Thyroid gland (tissue), 4 donors: ENCODE results near the gene DLGAP1. TPM values are rescaled to one million over a fixed set of nuclear protein-coding genes. Genes with fewer than 3 reads are reported as not detected.

Experiments
- DNase-seq, 2 donors: peaks; one replicate each; pipeline ENCODE4 v3.0.0-alpha.2; 2019
- H3K27ac ChIP-seq, 3 donors: fragments of 200-600 bp; sonication (generic); 1 replicate in 2 of 3; 2 replicates in 1 of 3; pipeline ENCODE4 v1.5.1; 2016 to 2019; ENCODE audit warnings: mild to moderate bottlenecking in 1 of 3, moderate library complexity in 1 of 3
- H3K27me3 ChIP-seq: fragments of 200-600 bp; sonication (generic); one replicate; pipeline ENCODE4 v1.5.1; 2019
- H3K36me3 ChIP-seq, 2 donors: fragments of 200-600 bp; sonication (generic); one replicate each; pipeline ENCODE4 v1.5.1; 2016 to 2019
- H3K4me1 ChIP-seq, 2 donors: fragments of 200-600 bp; sonication (generic); one replicate each; pipeline ENCODE4 v1.5.1; 2017 to 2019
- H3K4me3 ChIP-seq, 3 donors: fragments of 200-600 bp; sonication (generic); replicated peaks in 1 of 3; 1 replicate in 2 of 3; 2 replicates in 1 of 3; pipeline ENCODE4 v1.5.1; 2016; ENCODE audit warnings: mild to moderate bottlenecking in 1 of 3
- H3K9me3 ChIP-seq: fragments of 200-600 bp; sonication (generic); one replicate; pipeline ENCODE4 v1.5.1; 2017
- CTCF ChIP-seq, 6 experiments: fragments of 200-600 bp in 3 of 6; fragments of 450-650 bp in 3 of 6; sonication (generic) in 3 of 6; IDR thresholded peaks; one replicate each; pipeline ENCODE4 v1.5.1; 2016 to 2019; ENCODE audit warnings: antibody characterized with exemption in 6 of 6, mild to moderate bottlenecking in 2 of 6, inconsistent platforms in 1 of 6, moderate library complexity in 1 of 6
- POLR2A ChIP-seq, 2 donors: fragments of 450-650 bp; IDR thresholded peaks; one replicate each; pipeline ENCODE4 v1.6.1; 2017; ENCODE audit warnings: antibody characterized with exemption in 2 of 2, mild to moderate bottlenecking in 2 of 2, moderate library complexity in 1 of 2
- WGBS, 2 donors: methylation state at CpG; one replicate each; pipeline ENCODE4 v1.1.5; 2017; 5-methylcytosine and 5-hydroxymethylcytosine counted together
- intact Hi-C: fragments of 100-400 bp; cut with DNase I; formaldehyde crosslinking; loops from one replicate; pipeline ENCODE4 v1.15.1; 2023
- total RNA-seq, 4 donors: library from RNA; depleted of rRNA; stranded (reverse); fragments of >200 nt; gene quantifications; one replicate each; pipeline ENCODE4 v1.2.3, GENCODE V29; 2016

DLGAP1 gene
- total RNA-seq, 4 donors from 2014 or later: 0.25 to 2.7 (median 0.77) TPM

DNA sequence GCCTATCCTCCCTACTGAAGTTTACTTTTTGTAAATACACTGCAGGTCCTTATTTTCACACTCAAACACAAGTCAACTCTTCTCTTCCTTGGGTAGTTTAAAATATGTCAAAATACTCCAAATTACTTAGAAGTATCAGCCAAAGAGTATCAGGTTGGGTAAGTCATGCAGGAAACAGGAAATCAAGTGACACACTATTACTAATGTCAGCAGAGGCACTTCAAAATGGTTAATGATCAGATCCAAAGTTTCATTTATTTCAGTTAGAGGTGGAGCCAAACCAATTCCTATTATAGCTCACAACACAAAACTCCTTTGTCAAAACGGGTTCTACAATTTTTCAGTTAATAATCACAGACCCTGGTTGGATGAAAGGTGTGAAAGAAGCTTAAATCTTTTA lies 54.2 kb downstream of the DLGAP1 start:
- intact Hi-C loops: no loop called here
- 43 to 56% methylated on average over 1 of the region's 1 CpG for WGBS, 2 donors

DNA sequence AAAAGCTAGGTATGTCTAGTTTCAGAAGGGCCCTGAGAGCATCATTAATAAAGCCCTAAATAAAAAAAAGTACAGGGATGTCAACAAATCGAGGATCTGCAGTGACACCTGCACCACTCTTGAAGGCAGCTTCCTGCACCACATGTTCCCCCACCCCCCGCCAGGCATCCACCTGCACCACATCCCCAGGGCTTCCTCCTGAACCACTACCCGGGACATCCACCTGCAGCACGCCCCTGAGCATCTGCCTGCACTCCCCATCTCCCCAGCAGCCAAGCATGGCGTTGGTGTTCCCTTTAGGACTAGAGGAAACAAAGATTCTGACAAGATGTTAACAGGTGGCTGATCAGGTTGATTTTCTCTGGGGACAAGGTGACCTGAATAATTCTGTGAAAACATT lies 55.2 kb downstream of the DLGAP1 start:
- no peaks in the 10 kb centered on the region for H3K9me3 ChIP-seq
- TF ChIP-seq CTCF (IDR thresholded peaks at IDR 0.05) (no peak), POLR2A (IDR thresholded peaks at IDR 0.05) (no peak)
- intact Hi-C loops: no loop called here
- no peak overlapping the region for H3K4me3 ChIP-seq
- WGBS, 2 donors: 62 to 75% methylated on average over 3 to 5 of the region's 5 CpGs
- no peak for DNase-seq
- H3K27ac ChIP-seq: no peak overlapping the region
- no peaks in the 10 kb centered on the region for H3K36me3 ChIP-seq
- H3K4me1 ChIP-seq: no peaks in the 10 kb centered on the region
- no peaks in the 10 kb centered on the region for H3K27me3 ChIP-seq

More for the DNA sequence above, 54.2 kb downstream of the DLGAP1 start:
- H3K36me3 ChIP-seq: no peaks in the 10 kb centered on the region
- TF ChIP-seq CTCF (IDR thresholded peaks at IDR 0.05) (no peak), POLR2A (IDR thresholded peaks at IDR 0.05) (no peak)
- H3K27me3 ChIP-seq: no peaks in the 10 kb centered on the region
- DNase-seq: no peak
- H3K4me3 ChIP-seq: no peak overlapping the region
- H3K4me1 ChIP-seq: no peaks in the 10 kb centered on the region
- no peak overlapping the region for H3K27ac ChIP-seq
- no peaks in the 10 kb centered on the region for H3K9me3 ChIP-seq

DNA sequence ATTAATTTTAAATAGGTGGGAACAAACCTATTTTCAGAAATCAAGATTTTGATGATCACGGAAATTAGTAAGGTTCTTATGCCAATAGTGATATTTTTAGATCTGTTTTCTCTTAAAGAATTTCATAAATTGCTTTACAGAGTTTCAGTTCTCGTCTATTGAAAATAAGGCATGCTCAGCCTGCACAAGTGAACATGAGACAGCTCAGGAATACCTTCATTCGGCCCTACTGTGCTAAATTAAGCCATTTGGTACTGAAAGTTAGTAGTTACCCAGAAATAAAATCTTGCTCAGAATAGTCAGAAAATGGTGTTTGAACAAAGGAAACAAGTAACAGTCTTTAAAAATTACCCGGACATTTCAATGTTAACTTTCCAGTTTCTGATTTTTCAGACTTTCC lies 60.4 kb downstream of the DLGAP1 start:
- no peak for TF ChIP-seq POLR2A (IDR thresholded peaks at IDR 0.05)
- TF ChIP-seq CTCF (IDR thresholded peaks at IDR 0.05): no peak
- Histone ChIP-seq H3K36me3 (no peaks in the 10 kb centered on the region), H3K4me3 (no peak overlapping the region), H3K4me1 (no peaks in the 10 kb centered on the region), H3K27ac (no peak overlapping the region), H3K9me3 (no peaks in the 10 kb centered on the region), H3K27me3 (no peaks in the 10 kb centered on the region)
- WGBS, 2 donors: 80 to 85% methylated on average over 4 of the region's 4 CpGs
- no peak for DNase-seq
- intact Hi-C loops: no loop called here

- no peak overlapping the region for H3K27ac ChIP-seq
- DNase-seq: no peak
- no peaks in the 10 kb centered on the region for H3K27me3 ChIP-seq
- no peaks in the 10 kb centered on the region for H3K36me3 ChIP-seq
- no peaks in the 10 kb centered on the region for H3K9me3 ChIP-seq
- no peak for TF ChIP-seq POLR2A (IDR thresholded peaks at IDR 0.05)
- TF ChIP-seq CTCF (IDR thresholded peaks at IDR 0.05): no peak
- H3K4me1 ChIP-seq: no peaks in the 10 kb centered on the region
- H3K4me3 ChIP-seq: no peak overlapping the region
- 65 to 77% methylated on average over 6 of the region's 6 CpGs for WGBS, 2 donors
- intact Hi-C loops: no loop called here
Measured at GRCh38 chr18:4391859-4392258, 63.2 kb downstream of the DLGAP1 start.

DNA sequence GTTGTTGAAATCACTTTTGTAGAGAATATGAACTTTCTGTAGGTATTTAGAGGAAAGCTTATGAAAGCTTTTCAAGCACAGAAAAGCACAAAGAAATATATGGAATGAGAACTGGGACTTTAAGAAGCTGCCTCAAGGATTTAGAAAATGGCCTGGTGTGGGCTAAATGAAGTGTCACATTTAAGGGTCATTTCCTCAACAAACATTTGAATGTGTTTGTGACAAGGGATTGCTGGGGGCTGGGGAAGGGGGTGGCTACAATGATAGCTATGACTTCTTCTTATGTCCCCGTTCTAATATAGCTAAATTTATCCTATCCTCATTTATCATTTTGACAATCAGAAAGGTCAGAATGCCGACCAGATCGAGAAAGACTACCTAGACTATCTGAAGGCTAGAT lies 69.2 kb downstream of the DLGAP1 start:
- no peak for DNase-seq
- no peaks in the 10 kb centered on the region for H3K4me1 ChIP-seq

More for the DNA sequence above, 69.2 kb downstream of the DLGAP1 start:
- H3K27me3 ChIP-seq: no peaks in the 10 kb centered on the region
- TF ChIP-seq POLR2A (IDR thresholded peaks at IDR 0.05) (no peak), CTCF (IDR thresholded peaks at IDR 0.05) (no peak)
- H3K9me3 ChIP-seq: no peaks in the 10 kb centered on the region
- H3K4me3 ChIP-seq: no peak overlapping the region
- no peaks in the 10 kb centered on the region for H3K36me3 ChIP-seq
- intact Hi-C loops: no loop called here
- WGBS, 2 donors: 52 to 57% methylated on average over 3 of the region's 3 CpGs
- no peak overlapping the region for H3K27ac ChIP-seq
